ENCODE data around the gene PRLHR. TPM values are rescaled to one million over a fixed set of nuclear protein-coding genes. Genes with fewer than 3 reads are reported as not detected.

Gene PRLHR
- total and polyA plus RNA-seq, 10 of the 15 experiments (the other 5 are each of a cell fraction or from before 2014, with no cell fraction given), result not detected

- no peak for FAIRE-seq
- Histone ChIP-seq H3K4me1 (ENCODE audit: control insufficient read depth, insufficient read depth, low read length) (no peaks in the 10 kb centered on the region), H3K27me3 (replicated peaks in 1 of 2; ENCODE audit: control insufficient read depth in 2 of 2, insufficient read depth in 2 of 2, low read length in 1 of 2) (peaks cover 0 to 1% of the 10 kb centered on the region in 2 experiments; a peak in 1 of 4 replicates), H3K4me3 (no peak overlapping the region), H3K27ac (ENCODE audit: control insufficient read depth, insufficient read depth) (no peak overlapping the region), H4K20me1 (ENCODE audit: control insufficient read depth, insufficient read depth) (no peaks in the 10 kb centered on the region), H3K79me2 (ENCODE audit: control insufficient read depth, insufficient read depth, low read length) (no peaks in the 10 kb centered on the region), H2AFZ (ENCODE audit: control insufficient read depth, low read depth, low read length) (no peak overlapping the region), H3K9ac (ENCODE audit: control insufficient read depth, insufficient read depth, low read length) (no peak overlapping the region), H3K4me2 (ENCODE audit: control insufficient read depth, insufficient read depth) (no peak overlapping the region), H3K36me3 (ENCODE audit: control insufficient read depth in 2 of 2, insufficient read depth in 2 of 2, low read length in 1 of 2) (no peaks in the 10 kb centered on the region), H3K9me3 (replicated peaks; ENCODE audit: control insufficient read depth, insufficient read depth, low read length) (no peaks in the 10 kb centered on the region)
- no peak for ATAC-seq
- TF ChIP-seq MYC (IDR thresholded peaks at IDR 0.05; ENCODE audit: insufficient read depth, insufficient read length, insufficient replicate concordance, low read length, severe bottlenecking) (no peak), POLR2AphosphoS2 (IDR thresholded peaks at IDR 0.05; ENCODE audit: low read depth, low read length) (no peak), NBN (IDR thresholded peaks at IDR 0.05) (no peak), NRF1 (conservative IDR thresholded peaks at IDR 0.05; ENCODE audit: low read depth, low read length) (no peak), BCLAF1 (IDR thresholded peaks at IDR 0.05) (no peak), CBX3 (IDR thresholded peaks at IDR 0.05; ENCODE audit: borderline replicate concordance, low read depth) (no peak), RELA (IDR thresholded peaks at IDR 0.05; ENCODE audit: borderline replicate concordance, partially characterized antibody) (no peak), GABPA (IDR thresholded peaks at IDR 0.05; ENCODE audit: low read depth) (no peak)
- BruUV-seq (replicated peaks), result no TSS peak
- SMC1A ChIA-PET (ENCODE audit: uncharacterized antibody, unreplicated experiment), result no interaction called here
- RAD21 ChIA-PET (ENCODE audit: unreplicated experiment), result no interaction called here
- intact Hi-C loops (cut with micrococcal nuclease; ENCODE audit: unreplicated experiment), result no loop called here
- in situ Hi-C loops (cut with MboI), result no loop called here
- DNase-seq (ENCODE audit: low read depth, low spot score), result no peak
- WGBS (ENCODE audit: insufficient coverage, insufficient replicate concordance, low lambda C conversion rate, missing lambda C conversion rate), result 39% methylated on average over 6 of the region's 6 CpGs
- CTCF ChIA-PET, result interaction anchor here (0.8 to 1.0 kb wide), 2 partner anchors 16 to 136 kb away, joined by 3 to 4 read pairs; no protein-coding TSS in a partner anchor
- POLR2A ChIA-PET, result no interaction called here
These were observed 11.1 kb downstream of the PRLHR start for GRCh38 chr10:118584181-118584954.
